ENCODE results near the gene SOS2.
"Not testable (repeated sequence)": the region's sequence is repeated elsewhere in the genome, so short reads cannot be mapped to it uniquely, and the experiment has no call there.

SOS2 gene

DNA sequence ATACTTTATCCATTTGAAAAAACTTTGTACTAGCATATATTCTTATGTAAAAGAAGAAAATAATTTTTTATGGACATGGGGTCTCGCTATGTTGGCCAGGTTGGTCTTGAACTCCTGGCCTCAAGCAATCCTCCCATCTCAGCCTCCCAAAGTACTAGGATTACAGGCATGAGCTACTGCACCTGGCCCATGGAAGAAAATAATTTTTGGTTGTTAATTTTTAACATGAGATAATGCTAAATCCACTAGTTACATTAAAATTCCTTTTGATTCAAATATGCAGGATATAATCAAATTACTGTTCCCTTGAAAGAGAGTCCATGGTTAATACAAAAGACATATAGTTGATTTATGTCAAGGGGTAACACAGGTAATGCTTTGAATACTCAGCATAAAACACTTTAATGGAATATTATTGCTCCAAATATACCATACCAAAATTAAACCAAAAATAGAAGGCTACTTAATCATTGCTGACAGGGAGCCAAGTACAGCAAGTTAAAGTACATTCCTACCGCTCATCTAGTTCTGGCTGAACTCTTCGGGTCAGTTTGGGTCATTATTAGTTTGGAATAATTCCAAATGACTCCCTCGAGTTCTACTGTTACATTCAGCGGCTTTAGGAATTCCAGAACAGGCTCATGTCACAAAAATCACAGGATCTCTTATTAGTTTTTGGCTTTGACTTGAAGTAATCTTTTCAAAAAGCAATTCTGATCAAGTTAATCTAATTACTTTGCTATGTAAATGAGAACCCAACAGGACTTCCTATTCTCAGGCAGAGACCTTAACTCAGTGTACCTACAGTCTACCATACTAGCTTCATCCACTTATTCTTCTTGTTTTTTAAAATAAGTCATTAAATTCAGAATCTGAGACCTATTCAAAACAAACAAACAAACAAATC lies 6.1 kb downstream of the SOS2 start:
- no peak for DNase-seq

- DNase-seq = no peak
Measured at GRCh38 chr14:50222055-50222613, 9.2 kb downstream of the SOS2 start.

DNA sequence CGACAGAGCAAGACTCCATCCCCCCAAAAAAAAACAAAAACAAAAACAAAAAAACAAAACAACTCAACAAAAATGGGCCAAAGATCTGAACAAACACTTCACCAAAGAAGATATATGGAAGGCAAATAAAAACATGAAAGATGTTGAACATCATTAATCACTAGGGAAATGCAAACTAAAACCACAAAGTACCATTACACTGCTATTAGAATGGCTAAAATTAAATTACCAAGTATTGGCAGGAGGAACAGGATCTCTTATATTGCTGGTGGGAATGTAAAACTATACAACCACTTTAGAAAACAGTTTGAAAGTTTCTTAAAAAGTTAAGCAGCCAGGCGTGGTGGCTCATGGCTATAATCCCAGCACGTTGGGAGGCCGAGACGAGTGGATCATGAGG lies 12.9 kb downstream of the SOS2 start:
- no peak for DNase-seq

GRCh38 chr14:50215416-50215815 lies 16.0 kb downstream of the SOS2 start:
- no peak for DNase-seq

GRCh38 chr14:50213795-50214194 lies 17.6 kb downstream of the SOS2 start:
- DNase-seq = no peak

- no peak for DNase-seq
Measured at GRCh38 chr14:50212726-50213125, 18.7 kb downstream of the SOS2 start.

- no peak for DNase-seq
Measured at GRCh38 chr14:50210074-50210473, 21.3 kb downstream of the SOS2 start.

GRCh38 chr14:50198499-50198898 lies 32.9 kb downstream of the SOS2 start:
- DNase-seq = no peak

DNA sequence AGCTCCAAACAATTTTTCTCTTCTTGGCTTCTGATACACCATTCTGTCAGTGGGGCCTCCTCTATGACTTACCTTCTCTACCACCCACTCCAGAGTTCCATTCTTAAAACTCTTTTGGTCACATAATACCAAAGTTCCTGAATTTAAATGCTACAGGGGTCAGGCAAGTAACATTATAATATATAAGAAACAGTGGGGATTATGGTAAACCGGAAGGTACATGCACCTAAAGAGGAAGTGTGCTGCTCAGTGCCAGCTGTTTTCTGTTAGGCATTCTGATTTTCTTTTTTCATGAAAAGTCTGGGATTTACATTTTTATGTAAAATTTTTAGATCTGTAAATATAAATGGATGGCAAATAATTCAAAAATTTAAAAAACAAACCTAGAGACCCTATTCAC lies 39.9 kb downstream of the SOS2 start:
- no peak for DNase-seq

DNA sequence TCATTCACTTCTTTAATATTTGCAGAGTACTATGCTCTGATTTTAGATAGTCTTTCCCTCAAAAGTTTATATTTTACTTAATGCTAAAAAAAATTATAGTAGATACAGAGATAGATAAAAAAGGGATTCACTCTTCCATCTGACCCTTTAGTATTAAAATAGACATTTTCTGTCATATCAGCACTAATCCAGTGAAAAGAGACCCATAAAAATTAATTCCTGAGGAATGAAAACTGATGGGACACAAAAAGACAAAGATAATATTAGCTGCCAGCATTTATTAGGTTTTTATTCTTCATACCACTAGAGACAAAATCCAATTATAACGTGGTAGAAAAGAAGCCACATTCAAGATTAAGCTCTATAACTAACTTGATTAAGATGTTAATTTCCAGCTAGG lies 45.3 kb downstream of the SOS2 start:
- DNase-seq = no peak

DNA sequence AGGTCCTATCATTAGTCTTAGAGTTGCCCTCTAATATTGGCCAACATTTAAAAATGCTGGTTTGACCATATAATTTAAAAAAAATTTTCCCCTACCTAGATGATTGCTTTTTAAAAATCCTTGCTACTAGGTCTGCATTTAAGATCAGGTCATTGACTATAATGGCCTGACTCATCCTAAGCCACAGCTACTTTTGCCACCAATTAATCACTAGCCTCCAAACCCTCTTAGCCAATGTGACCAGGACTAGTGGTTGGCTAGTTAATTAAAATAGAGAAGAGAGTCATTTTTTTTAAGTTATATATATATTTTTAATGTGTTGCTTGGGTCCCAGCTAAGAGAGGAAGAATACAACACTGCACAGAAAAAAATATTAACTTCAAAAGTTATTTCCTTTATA lies 57.5 kb downstream of the SOS2 start:
- DNase-seq = no peak

- DNase-seq = no peak
Measured at GRCh38 chr14:50171895-50172294, 59.5 kb downstream of the SOS2 start.

DNA sequence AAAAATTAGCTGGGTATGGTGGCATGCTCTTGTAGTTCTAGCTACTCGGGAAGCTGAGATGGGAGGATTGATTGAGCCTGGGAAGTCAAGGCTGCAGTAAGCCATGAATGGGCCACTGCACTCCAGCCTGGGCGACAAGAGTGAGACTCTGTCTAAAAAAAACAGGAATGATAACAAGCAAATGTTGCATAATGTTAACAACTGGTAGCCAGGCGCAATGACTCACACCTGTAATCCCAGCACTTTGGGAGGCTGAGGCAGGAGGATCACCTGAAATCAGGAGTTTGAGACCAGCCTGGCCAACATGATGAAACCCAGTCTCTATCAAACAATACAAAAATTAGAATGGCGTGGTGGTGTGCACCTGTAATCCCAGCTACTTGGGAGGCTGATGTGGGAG lies 64.0 kb downstream of the SOS2 start:
- DNase-seq = not testable (repeated sequence)

GRCh38 chr14:50156111-50156510 lies 75.3 kb downstream of the SOS2 start:
- no peak for DNase-seq

- no peak for DNase-seq
Measured at GRCh38 chr14:50148799-50149198, 82.6 kb downstream of the SOS2 start.

DNA sequence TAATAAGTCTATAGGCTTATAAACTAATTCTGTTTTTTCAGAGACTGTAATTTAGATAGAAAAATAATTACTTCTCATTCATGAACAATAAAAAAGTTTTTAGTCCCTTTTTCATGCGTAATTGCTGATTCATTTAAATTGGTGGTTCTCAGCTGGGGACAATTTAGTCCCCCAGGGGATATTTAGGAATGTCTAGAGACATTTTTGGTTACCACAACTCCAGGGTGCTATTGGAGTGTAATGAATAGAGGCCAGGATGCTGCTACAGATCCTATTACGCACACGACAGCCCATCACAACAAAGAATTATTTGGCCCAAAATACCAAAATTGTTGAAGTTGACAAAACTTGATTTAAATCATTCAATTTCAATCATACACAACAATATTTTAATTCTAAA lies 92.2 kb downstream of the SOS2 start:
- DNase-seq = no peak

DNA sequence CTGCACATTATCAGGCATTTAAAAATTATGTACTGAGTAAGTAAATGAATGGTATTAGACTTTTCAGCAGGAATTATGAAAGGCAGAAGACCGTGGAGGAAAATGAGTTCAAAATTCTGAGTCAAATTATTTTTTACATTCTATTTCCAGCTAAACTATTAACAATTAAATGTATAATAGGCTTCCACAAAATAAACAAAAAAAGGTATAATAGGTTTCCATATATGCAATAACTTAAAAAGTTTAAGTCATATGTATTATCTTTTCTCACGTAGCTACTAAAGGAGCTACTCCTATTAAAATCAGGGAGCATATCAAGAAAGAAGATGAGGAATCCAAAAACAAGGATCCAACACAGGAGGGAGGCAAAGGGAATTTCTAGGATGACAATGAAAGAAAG lies 103.6 kb downstream of the SOS2 start:
- no peak for DNase-seq

DNA sequence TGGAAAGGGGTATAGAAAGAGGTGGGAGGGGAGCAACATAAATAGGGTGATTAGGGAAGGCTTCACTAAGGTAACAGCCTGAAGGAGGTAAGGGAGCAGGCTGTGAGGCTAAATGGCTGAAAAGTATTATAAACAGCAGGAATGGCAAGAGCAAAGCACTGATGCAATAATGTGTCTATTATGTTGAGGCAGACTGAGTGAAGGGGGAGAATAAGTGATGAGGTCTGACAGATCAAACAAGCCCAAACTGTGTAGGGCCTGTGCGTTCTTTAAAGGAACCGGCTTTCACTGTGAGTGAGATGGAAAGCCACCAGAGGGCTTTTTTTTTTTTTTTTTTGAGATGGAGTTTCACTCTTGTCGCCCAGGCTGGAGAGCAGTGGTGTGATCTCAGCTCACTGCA lies 108.3 kb downstream of the SOS2 start:
- DNase-seq = peak; percentile 3

DNA sequence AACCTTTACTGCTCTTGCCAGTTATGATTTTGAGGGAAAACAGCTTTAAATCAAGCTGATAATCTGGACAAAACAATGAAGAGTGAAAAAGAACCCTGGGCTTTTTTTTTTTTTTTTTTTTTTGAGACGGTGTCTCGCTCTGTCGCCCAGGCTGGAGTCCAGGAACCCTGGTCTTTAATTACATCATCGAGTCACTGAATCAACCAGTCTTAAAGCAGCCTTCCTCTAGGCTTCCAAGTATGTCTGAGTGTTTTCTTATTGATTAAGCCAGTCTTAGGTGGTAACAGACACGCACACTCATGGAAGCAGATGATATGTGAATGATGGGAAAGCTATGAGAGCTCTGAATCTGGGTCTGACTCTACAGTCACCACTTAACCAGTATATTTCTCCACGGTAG lies 109.1 kb downstream of the SOS2 start:
- no peak for DNase-seq

DNA sequence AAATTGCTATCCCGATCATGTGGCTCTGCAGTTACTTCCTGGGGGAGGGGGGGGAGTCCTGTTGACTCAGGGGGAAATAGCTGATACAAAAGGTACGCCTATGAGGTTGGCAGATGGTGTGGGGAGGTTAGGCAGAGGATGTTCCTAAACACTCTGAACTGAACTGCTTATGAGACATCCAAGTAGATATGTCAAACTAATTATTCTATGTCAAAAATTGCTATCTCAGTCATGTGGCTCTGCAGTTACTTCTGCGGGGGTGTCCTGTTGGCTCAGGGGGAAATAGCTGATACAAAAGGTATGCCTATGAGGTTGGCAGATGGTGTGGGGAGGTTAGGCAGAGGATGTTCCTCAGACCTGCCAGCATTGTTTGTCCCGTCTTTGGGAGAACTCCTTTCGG lies 109.9 kb downstream of the SOS2 start:
- no peak for DNase-seq

GRCh38 chr14:50117456-50117855 lies 113.9 kb downstream of the SOS2 start:
- DNase-seq = no peak

DNA sequence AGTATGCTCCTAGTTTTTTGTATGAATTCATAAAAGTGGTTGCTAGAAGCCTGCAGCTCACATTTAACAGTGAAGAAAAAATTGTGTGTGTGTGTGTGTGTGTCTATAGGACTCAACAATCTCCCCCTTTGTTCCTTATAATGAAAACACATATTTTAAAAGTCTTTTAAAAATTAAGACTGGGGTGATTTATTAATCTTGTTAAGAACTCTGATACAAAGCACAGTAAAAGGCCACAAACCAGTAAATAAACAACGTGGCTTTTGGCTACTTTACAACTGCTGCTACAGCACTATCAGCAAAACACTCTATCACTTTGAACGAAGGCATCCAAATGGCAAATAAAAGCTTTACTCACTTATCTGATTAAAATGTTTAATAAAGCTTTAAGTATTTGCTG lies 114.4 kb downstream of the SOS2 start:
- no peak for DNase-seq

- peak; percentile 96 for DNase-seq
Measured at GRCh38 chr14:50116181-50116956, 115.0 kb downstream of the SOS2 start, which contains the start of gene VCPKMT. TSS of gene VCPKMT (minus strand) at chr14:50116572. CDS start at chr14:50116552, 20 bp downstream.

All from COR-L47 (cell line).